ENCODE data around the gene EFNA5. TPM values are rescaled to one million over a fixed set of nuclear protein-coding genes. Genes with fewer than 3 reads are reported as not detected.

The EFNA5 gene
- total RNA-seq, 6 experiments from 2014 or later: 0.26 TPM; not detected in 5

DNA sequence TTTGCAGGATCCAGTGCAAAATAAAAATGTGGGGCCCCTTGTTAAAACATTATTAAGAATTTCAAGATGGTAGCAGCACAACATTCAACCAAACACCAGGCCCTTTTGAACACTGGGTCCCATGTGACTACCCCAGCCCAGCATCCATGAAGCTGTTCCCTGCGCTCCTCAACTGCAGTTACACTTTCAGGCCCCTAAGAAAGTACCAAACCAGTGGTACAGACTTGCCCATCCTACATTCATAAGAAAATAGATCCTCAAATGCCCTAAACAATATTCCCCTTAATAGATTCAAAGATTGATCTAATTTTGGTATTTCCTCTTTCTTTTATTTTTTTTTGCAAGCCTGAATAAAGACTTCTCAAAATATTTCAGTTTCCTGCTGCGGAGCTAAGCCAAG, 201.7 kb downstream of the EFNA5 start:
- no peak for DNase-seq
- Mint-ChIP-seq H3K27me3 (ENCODE audit: insufficient read depth) (peaks cover 4% of the 10 kb centered on the region; the same call in 1 of the 2 replicates), H3K4me1 (ENCODE audit: low read depth) (peaks cover 16% of the 10 kb centered on the region), H3K36me3 (ENCODE audit: low read depth) (no peaks in the 10 kb centered on the region), H3K9me3 (peaks cover 11% of the 10 kb centered on the region; the same call in 1 of the 2 replicates), H3K4me3 (no peak overlapping the region), H3K27ac (no peak overlapping the region)
- TF ChIP-seq, protein P1, sequence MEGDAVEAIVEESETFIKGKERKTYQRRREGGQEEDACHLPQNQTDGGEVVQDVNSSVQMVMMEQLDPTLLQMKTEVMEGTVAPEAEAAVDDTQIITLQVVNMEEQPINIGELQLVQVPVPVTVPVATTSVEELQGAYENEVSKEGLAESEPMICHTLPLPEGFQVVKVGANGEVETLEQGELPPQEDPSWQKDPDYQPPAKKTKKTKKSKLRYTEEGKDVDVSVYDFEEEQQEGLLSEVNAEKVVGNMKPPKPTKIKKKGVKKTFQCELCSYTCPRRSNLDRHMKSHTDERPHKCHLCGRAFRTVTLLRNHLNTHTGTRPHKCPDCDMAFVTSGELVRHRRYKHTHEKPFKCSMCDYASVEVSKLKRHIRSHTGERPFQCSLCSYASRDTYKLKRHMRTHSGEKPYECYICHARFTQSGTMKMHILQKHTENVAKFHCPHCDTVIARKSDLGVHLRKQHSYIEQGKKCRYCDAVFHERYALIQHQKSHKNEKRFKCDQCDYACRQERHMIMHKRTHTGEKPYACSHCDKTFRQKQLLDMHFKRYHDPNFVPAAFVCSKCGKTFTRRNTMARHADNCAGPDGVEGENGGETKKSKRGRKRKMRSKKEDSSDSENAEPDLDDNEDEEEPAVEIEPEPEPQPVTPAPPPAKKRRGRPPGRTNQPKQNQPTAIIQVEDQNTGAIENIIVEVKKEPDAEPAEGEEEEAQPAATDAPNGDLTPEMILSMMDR (IDR thresholded peaks at IDR 0.05): no peak

DNA sequence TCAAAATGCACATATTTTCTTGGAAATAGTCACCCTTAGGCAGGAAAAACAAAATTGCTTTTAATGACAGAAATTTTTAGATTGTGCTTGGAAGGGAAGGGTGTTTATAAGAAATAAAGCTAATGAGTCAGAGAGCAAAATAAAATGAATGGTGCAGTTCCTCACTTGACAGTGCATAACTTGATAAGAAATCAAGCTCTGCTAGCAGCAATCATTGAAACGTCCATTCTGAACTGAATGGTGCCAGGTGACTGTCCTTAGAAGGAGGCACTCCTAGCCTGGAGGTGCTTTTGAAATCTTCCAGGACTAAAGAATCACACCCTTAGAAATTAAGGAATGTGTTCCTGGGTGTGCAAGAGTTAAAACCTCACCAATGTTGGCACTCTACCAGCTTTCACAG, 202.5 kb downstream of the EFNA5 start:
- Mint-ChIP-seq H3K27me3 (ENCODE audit: insufficient read depth) (peaks cover 4% of the 10 kb centered on the region; the same call in 1 of the 2 replicates), H3K9me3 (peaks cover 8% of the 10 kb centered on the region; the same call in 1 of the 2 replicates), H3K4me1 (ENCODE audit: low read depth) (peaks cover 16% of the 10 kb centered on the region), H3K36me3 (ENCODE audit: low read depth) (no peaks in the 10 kb centered on the region), H3K4me3 (no peak overlapping the region), H3K27ac (no peak overlapping the region)
- no peak for DNase-seq
- TF ChIP-seq, protein P1 (IDR thresholded peaks at IDR 0.05): no peak

DNA sequence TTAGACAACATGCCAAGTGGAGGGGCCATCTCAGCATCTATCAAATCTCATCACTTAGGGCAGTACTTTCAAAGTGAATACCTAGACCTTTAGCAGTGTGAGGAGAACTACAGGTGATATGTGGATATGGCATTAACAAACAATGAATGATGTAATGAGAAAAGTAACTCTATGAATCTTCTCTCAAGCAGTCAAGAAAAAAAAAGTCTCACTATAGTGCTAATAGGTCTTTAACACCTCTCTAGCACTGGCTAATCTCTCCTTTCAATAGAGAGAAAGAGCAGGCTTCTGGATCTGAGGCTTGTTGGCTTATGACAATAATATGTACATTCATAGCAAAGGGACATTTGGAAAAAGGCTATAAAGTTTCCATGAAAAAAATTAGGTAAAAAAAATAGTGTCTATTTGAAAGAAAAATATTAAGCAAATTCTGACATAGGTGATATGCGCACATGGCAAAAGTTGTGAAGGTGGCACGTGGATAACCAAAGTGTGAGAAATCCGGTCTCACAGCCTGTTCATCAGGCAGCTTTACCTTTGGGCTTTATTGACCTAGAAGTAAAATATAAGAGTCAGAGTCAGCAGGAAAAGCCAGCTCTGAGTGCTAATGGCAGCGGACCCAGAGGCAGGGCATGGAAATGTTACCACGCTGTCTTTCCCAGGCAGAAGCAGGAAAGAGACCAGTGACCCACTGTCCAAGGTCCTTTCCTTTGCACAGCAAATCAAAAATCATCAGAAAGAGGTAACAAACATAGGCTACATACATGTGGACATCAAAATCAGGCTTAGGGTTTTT, 203.4 kb downstream of the EFNA5 start:
- no peak overlapping the region for H3K4me3 Mint-ChIP-seq
- peaks cover 4% of the 10 kb centered on the region; the same call in 1 of the 2 replicates for H3K27me3 Mint-ChIP-seq (ENCODE audit: insufficient read depth)
- H3K36me3 Mint-ChIP-seq (ENCODE audit: low read depth): no peaks in the 10 kb centered on the region
- TF ChIP-seq, protein P1 (IDR thresholded peaks at IDR 0.05): no peak
- no peak for DNase-seq
- H3K4me1 Mint-ChIP-seq (ENCODE audit: low read depth): peaks cover 16% of the 10 kb centered on the region
- no peak overlapping the region for H3K27ac Mint-ChIP-seq
- H3K9me3 Mint-ChIP-seq: peaks cover 3% of the 10 kb centered on the region; the same call in 1 of the 2 replicates

DNA sequence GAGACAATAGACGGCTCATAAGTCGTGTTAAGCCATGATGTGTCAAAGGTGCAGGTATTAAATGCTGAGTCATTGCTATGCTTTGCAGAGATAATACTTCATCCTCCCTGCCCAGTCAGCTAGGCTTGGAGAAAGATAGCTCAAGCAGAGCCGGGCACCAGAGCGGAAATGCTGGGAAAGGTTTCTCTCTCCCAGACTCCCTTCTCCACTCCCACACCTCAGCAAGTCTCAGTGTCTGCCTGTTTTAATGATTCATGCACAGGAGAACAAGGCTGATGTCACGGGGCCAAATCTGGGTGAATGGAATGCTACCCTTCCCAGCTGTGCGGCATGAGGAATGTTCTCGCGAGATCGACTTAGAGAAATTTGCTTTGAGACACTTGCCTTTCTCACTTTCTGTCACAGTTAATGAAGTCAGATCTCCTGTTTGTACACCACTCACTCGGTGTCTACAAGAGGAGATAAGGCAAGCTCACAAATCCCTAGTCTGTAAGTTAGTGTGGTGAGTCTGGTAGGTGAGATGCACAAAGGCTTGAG, 204.4 kb downstream of the EFNA5 start:
- H3K9me3 Mint-ChIP-seq: peaks cover 3% of the 10 kb centered on the region; the same call in 1 of the 2 replicates
- H3K27ac Mint-ChIP-seq: no peak overlapping the region
- H3K36me3 Mint-ChIP-seq (ENCODE audit: low read depth): no peaks in the 10 kb centered on the region
- peaks cover 4% of the 10 kb centered on the region; the same call in 1 of the 2 replicates for H3K27me3 Mint-ChIP-seq (ENCODE audit: insufficient read depth)
- peaks cover 16% of the 10 kb centered on the region for H3K4me1 Mint-ChIP-seq (ENCODE audit: low read depth)
- TF ChIP-seq, protein P1 (IDR thresholded peaks at IDR 0.05): no peak
- DNase-seq: no peak
- no peak overlapping the region for H3K4me3 Mint-ChIP-seq

DNA sequence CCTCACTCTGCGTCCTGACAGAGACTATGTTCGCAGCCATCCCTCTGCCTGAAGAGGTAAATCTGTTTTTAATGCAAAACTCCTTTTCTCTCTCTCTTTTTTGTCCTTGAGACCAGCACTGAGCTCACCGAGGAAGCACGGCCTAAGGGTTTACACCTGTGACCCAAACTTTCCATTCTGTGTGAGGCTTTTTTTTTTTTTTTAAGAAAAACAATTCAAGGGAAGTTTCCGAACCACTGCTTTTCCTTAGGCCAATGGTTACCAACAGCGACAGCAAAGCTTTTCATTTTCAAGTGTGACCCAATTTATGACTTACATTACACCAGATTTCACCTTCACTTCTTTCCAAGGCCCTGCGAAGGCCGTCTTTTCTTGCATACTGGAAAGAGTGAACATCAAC, 205.9 kb downstream of the EFNA5 start:
- Mint-ChIP-seq H3K9me3 (peaks cover 3% of the 10 kb centered on the region; the same call in 1 of the 2 replicates), H3K36me3 (ENCODE audit: low read depth) (no peaks in the 10 kb centered on the region), H3K27ac (no peak overlapping the region), H3K4me1 (ENCODE audit: low read depth) (peaks cover 9% of the 10 kb centered on the region), H3K4me3 (no peak overlapping the region), H3K27me3 (ENCODE audit: insufficient read depth) (peaks cover 4% of the 10 kb centered on the region; the same call in 1 of the 2 replicates)
- no peak for DNase-seq
- TF ChIP-seq, protein P1 (IDR thresholded peaks at IDR 0.05): no peak
